ENCODE data around the gene UPK1B. TPM values are rescaled to one million over a fixed set of nuclear protein-coding genes. Genes with fewer than 3 reads are reported as not detected.
"Not testable (repeated sequence)": the region's sequence is repeated elsewhere in the genome, so short reads cannot be mapped to it uniquely, and the experiment has no call there.

The UPK1B gene
- under 1 TPM; 0.21 to 0.60 TPM for total RNA-seq
- polyA plus RNA-seq, result 1 to 10 TPM in 1 of 2 donors, under 1 TPM in 1; 0.52 to 2.1 TPM
- long read RNA-seq, donor 1, result 0 reads
- long read RNA-seq, donor 2, result 0 reads
- long read RNA-seq, donor 3, result 0 reads
- long read RNA-seq, donor 4, result 0 reads
- long read RNA-seq, donor 5, result 0 reads

- no peaks in the 10 kb centered on the region for H3K36me3 ChIP-seq (ENCODE audit: control insufficient read depth in 4 of 4, insufficient read depth in 4 of 4, low read length in 4 of 4)
- H3K27ac ChIP-seq (ENCODE audit: low read depth in 1 of 2, low read length in 1 of 2), result no peak within 1 kb of the TSS
- peak in 1 of 3 donors; percentile 1 for DNase-seq
- no peaks in the 10 kb centered on the region for H3K4me1 ChIP-seq (ENCODE audit: control insufficient read depth in 5 of 5, insufficient read depth in 5 of 5, low read length in 5 of 5)
- TF ChIP-seq CTCF (IDR thresholded peaks at IDR 0.05; ENCODE audit: control extremely low read depth, extremely low read depth), result no peak
- H3K9me3 ChIP-seq (ENCODE audit: control insufficient read depth in 4 of 4, insufficient read depth in 3 of 4, low read length in 3 of 4), result no peaks in the 10 kb centered on the region
- no peaks in the 10 kb centered on the region for H3K27me3 ChIP-seq (ENCODE audit: control insufficient read depth in 3 of 3, insufficient read depth in 3 of 3, low read length in 2 of 3)
- WGBS, 2 donors, result 35 to 37% methylated on average over 13 of the region's 13 CpGs
- H3K4me3 ChIP-seq, result no peak within 1 kb of the TSS
- no peak for ATAC-seq (ENCODE audit: insufficient read depth, low FRiP score)
- no peak within 1 kb of the TSS for H3K9ac ChIP-seq (ENCODE audit: insufficient read depth in 1 of 2, low read length in 2 of 2)
Measured at GRCh38 chr3:119173325-119173724, at the start of gene UPK1B. Gene UPK1B, plus strand, starts transcription at chr3:119173598. Its CDS starts 13,144 bp downstream, at chr3:119186742.

GRCh38 chr3:119125342-119125741, 48.1 kb upstream of the UPK1B start:
- WGBS, 2 donors, result 91 to 93% methylated on average over 10 of the region's 10 CpGs
- Histone ChIP-seq H3K4me1 (ENCODE audit: control insufficient read depth in 5 of 5, insufficient read depth in 5 of 5, low read length in 5 of 5) (no peaks in the 10 kb centered on the region), H3K27me3 (ENCODE audit: control insufficient read depth in 3 of 3, insufficient read depth in 3 of 3, low read length in 2 of 3) (no peaks in the 10 kb centered on the region), H3K9me3 (ENCODE audit: control insufficient read depth in 4 of 4, insufficient read depth in 3 of 4, low read length in 3 of 4) (no peaks in the 10 kb centered on the region), H3K4me3 (no peak overlapping the region), H3K27ac (ENCODE audit: low read depth in 1 of 2, low read length in 1 of 2) (no peak overlapping the region), H3K9ac (ENCODE audit: insufficient read depth in 1 of 2, low read length in 2 of 2) (no peak overlapping the region), H3K36me3 (ENCODE audit: control insufficient read depth in 4 of 4, insufficient read depth in 4 of 4, low read length in 4 of 4) (no peaks in the 10 kb centered on the region)
- ATAC-seq (ENCODE audit: insufficient read depth, low FRiP score) (no peak), DNase-seq (no peak)
- TF ChIP-seq CTCF (IDR thresholded peaks at IDR 0.05; ENCODE audit: control extremely low read depth, extremely low read depth), result no peak

- Histone ChIP-seq H3K27ac (ENCODE audit: low read depth in 1 of 2, low read length in 1 of 2) (no peak overlapping the region), H3K4me3 (no peak overlapping the region), H3K36me3 (ENCODE audit: control insufficient read depth in 4 of 4, insufficient read depth in 4 of 4, low read length in 4 of 4) (no peaks in the 10 kb centered on the region), H3K9me3 (ENCODE audit: control insufficient read depth in 4 of 4, insufficient read depth in 3 of 4, low read length in 3 of 4) (no peaks in the 10 kb centered on the region), H3K9ac (ENCODE audit: insufficient read depth in 1 of 2, low read length in 2 of 2) (no peak overlapping the region), H3K27me3 (ENCODE audit: control insufficient read depth in 3 of 3, insufficient read depth in 3 of 3, low read length in 2 of 3) (no peaks in the 10 kb centered on the region), H3K4me1 (ENCODE audit: control insufficient read depth in 5 of 5, insufficient read depth in 5 of 5, low read length in 5 of 5) (no peaks in the 10 kb centered on the region)
- WGBS, 2 donors, result 78 to 82% methylated on average over 16 to 17 of the region's 17 CpGs
- no peak for DNase-seq
- TF ChIP-seq CTCF (IDR thresholded peaks at IDR 0.05; ENCODE audit: control extremely low read depth, extremely low read depth), result no peak
- ATAC-seq (ENCODE audit: insufficient read depth, low FRiP score), result no peak
Measured at GRCh38 chr3:119125742-119126504, 47.5 kb upstream of the UPK1B start.

GRCh38 chr3:119130291-119130690, 43.1 kb upstream of the UPK1B start:
- whole genome bisulfite sequencing, 2 donors, result 54 to 56% methylated on average over 7 of the region's 7 CpGs
- H3K4me1 ChIP-seq (ENCODE audit: control insufficient read depth in 5 of 5, insufficient read depth in 5 of 5, low read length in 5 of 5); DNase-seq; H3K36me3 ChIP-seq (ENCODE audit: control insufficient read depth in 4 of 4, insufficient read depth in 4 of 4, low read length in 4 of 4); H3K27me3 ChIP-seq (ENCODE audit: control insufficient read depth in 3 of 3, insufficient read depth in 3 of 3, low read length in 2 of 3); H3K9ac ChIP-seq (ENCODE audit: insufficient read depth in 1 of 2, low read length in 2 of 2); H3K9me3 ChIP-seq (ENCODE audit: control insufficient read depth in 4 of 4, insufficient read depth in 3 of 4, low read length in 3 of 4); ATAC-seq (ENCODE audit: insufficient read depth, low FRiP score); H3K27ac ChIP-seq (ENCODE audit: low read depth in 1 of 2, low read length in 1 of 2); H3K4me3 ChIP-seq: not testable (repeated sequence)

GRCh38 chr3:119132291-119132690, 41.1 kb upstream of the UPK1B start:
- not testable (repeated sequence) for H3K9me3 ChIP-seq (ENCODE audit: control insufficient read depth in 4 of 4, insufficient read depth in 3 of 4, low read length in 3 of 4); H3K27ac ChIP-seq (ENCODE audit: low read depth in 1 of 2, low read length in 1 of 2); H3K4me3 ChIP-seq; DNase-seq; H3K9ac ChIP-seq (ENCODE audit: insufficient read depth in 1 of 2, low read length in 2 of 2); H3K36me3 ChIP-seq (ENCODE audit: control insufficient read depth in 4 of 4, insufficient read depth in 4 of 4, low read length in 4 of 4); H3K4me1 ChIP-seq (ENCODE audit: control insufficient read depth in 5 of 5, insufficient read depth in 5 of 5, low read length in 5 of 5); ATAC-seq (ENCODE audit: insufficient read depth, low FRiP score); H3K27me3 ChIP-seq (ENCODE audit: control insufficient read depth in 3 of 3, insufficient read depth in 3 of 3, low read length in 2 of 3)
- WGBS, 2 donors, result 93 to 99% methylated on average over 4 of the region's 4 CpGs

GRCh38 chr3:119139360-119139759, 34.0 kb upstream of the UPK1B start:
- DNase-seq, result not testable (repeated sequence)

More at GRCh38 chr3:119139360-119139759, 34.0 kb upstream of the UPK1B start:
- whole genome bisulfite sequencing, 2 donors, result 69 to 87% methylated on average over 4 of the region's 4 CpGs
- not testable (repeated sequence) for H3K9me3 ChIP-seq (ENCODE audit: control insufficient read depth in 4 of 4, insufficient read depth in 3 of 4, low read length in 3 of 4); H3K27me3 ChIP-seq (ENCODE audit: control insufficient read depth in 3 of 3, insufficient read depth in 3 of 3, low read length in 2 of 3); H3K4me1 ChIP-seq (ENCODE audit: control insufficient read depth in 5 of 5, insufficient read depth in 5 of 5, low read length in 5 of 5); H3K9ac ChIP-seq (ENCODE audit: insufficient read depth in 1 of 2, low read length in 2 of 2); H3K27ac ChIP-seq (ENCODE audit: low read depth in 1 of 2, low read length in 1 of 2); H3K36me3 ChIP-seq (ENCODE audit: control insufficient read depth in 4 of 4, insufficient read depth in 4 of 4, low read length in 4 of 4); H3K4me3 ChIP-seq; ATAC-seq (ENCODE audit: insufficient read depth, low FRiP score)

Measured in lung (tissue), 16 donors.